K562 (cell line): ENCODE measurements around the gene SPRING1. TPM values are rescaled to one million over a fixed set of nuclear protein-coding genes. Genes with fewer than 3 reads are reported as not detected.
A peak's percentile ranks its signal among the peaks of the same experiment; 100 is the strongest.

ENCODE experiments used
- CC2D1A ChIP-seq: fragments of 450-650 bp; IDR thresholded peaks from 2 replicates; pipeline ENCODE4 v1.6.1; 2017; ENCODE audit warnings: mild to moderate bottlenecking
- CTBP1 ChIP-seq: fragments of 450-650 bp; IDR thresholded peaks from 2 replicates; pipeline ENCODE4 v1.6.1; 2016; ENCODE audit warnings: borderline replicate concordance
- EHMT2 ChIP-seq: fragments of 450-650 bp; IDR thresholded peaks from 2 replicates; pipeline ENCODE4 v1.6.1; 2018; ENCODE audit warnings: antibody characterized with exemption
- ESRRB ChIP-seq: fragments of 250-450 bp; sonication (Bioruptor Pico); IDR thresholded peaks from 2 replicates; pipeline ENCODE4 v1.5.0; 2020; ENCODE audit warnings: mild to moderate bottlenecking, moderate library complexity, borderline replicate concordance
- FOXP1 ChIP-seq: sonication (generic); formaldehyde crosslinking; IDR thresholded peaks from 2 replicates; pipeline ENCODE4 v1.8.0; 2022; ENCODE audit warnings: mild to moderate bottlenecking, missing genetic modification reagents
- GABPA ChIP-seq: fragments of 200-800 bp; sonication (Bioruptor generic); conservative IDR thresholded peaks from 2 replicates; pipeline ENCODE4 v1.6.1; 2016; ENCODE audit warnings: low read depth, missing genetic modification characterization, missing compliant biosample characterization
- MECOM ChIP-seq: fragments of 250-450 bp; sonication (Bioruptor Pico); IDR thresholded peaks from 2 replicates; pipeline ENCODE4 v1.8.0; 2022; ENCODE audit warnings: inconsistent platforms
- NFE2L1 ChIP-seq: fragments of 450-650 bp; IDR thresholded peaks from 2 replicates; pipeline ENCODE4 v1.6.1; 2016; ENCODE audit warnings: missing genetic modification characterization, low read depth, mild to moderate bottlenecking, missing compliant biosample characterization, moderate library complexity, borderline replicate concordance
- NR2F6 ChIP-seq: fragments of 450-650 bp; formaldehyde crosslinking; IDR thresholded peaks from 2 replicates; pipeline ENCODE4 v1.4.0; 2020; ENCODE audit warnings: mild to moderate bottlenecking
- PPARD ChIP-seq: fragments of 250-450 bp; sonication (Bioruptor Pico); IDR thresholded peaks from 2 replicates; pipeline ENCODE4 v1.8.0; 2022; ENCODE audit warnings: inconsistent platforms, mild to moderate bottlenecking, moderate library complexity
- SAFB2 ChIP-seq: fragments of 200-400 bp; formaldehyde crosslinking; IDR thresholded peaks from 2 replicates; pipeline ENCODE4 v1.6.1; 2018; ENCODE audit warnings: borderline replicate concordance, low read length, low read depth, moderate library complexity; ENCODE audit not compliant: severe bottlenecking
- SAP30 ChIP-seq: fragments of 200-600 bp; sonication (generic); IDR thresholded peaks from 2 replicates; pipeline ENCODE4 v1.6.1; 2012; ENCODE audit warnings: borderline replicate concordance, low read depth, mild to moderate bottlenecking, moderate library complexity, low read length, control low read depth, inconsistent platforms; ENCODE audit not compliant: insufficient read depth, poor library complexity, severe bottlenecking
- SMARCA5 ChIP-seq: fragments of 450-650 bp; IDR thresholded peaks from 2 replicates; pipeline ENCODE4 v1.6.1; 2016
- ZNF41 ChIP-seq: fragments of 250-450 bp; sonication (Bioruptor Pico); conservative IDR thresholded peaks from 2 replicates; pipeline ENCODE4 v1.4.0; 2020; ENCODE audit warnings: mild to moderate bottlenecking
- ZNF764 ChIP-seq: fragments of 250-450 bp; sonication (Bioruptor Pico); IDR thresholded peaks from 2 replicates; pipeline ENCODE4 v1.4.0; 2020; ENCODE audit warnings: low read depth, mild to moderate bottlenecking, moderate library complexity
- polyA plus RNA-seq, 8 experiments: library from polyadenylated mRNA; depleted of rRNA in 4 of 8; stranded (reverse) in 5 of 8; unstranded in 3 of 8; fragments of >200 nt; fragmentation: Nextera tagmentation in 2 of 8; fragmentation: Illumina TruSeq in 1 of 8; extraction: Ambion mirVana in 2 of 8; extraction: Trizol in 1 of 8; gene quantifications; 2 replicates each; pipeline versions ENCODE4 v1.2.1 to v1.2.3, GENCODE V29; 2011 to 2014; ENCODE audit warnings: inconsistent platforms in 1 of 8, missing spikeins in 1 of 8
- total RNA-seq, 7 experiments: library from RNA; depleted of rRNA in 6 of 7; stranded (reverse); fragments of >200 nt in 6 of 7; fragmentation: Illumina TruSeq in 2 of 7; extraction: Trizol in 2 of 7; gene quantifications; 2 replicates each; pipeline versions ENCODE4 v1.2.1 to v1.2.3, GENCODE V29; 2011 to 2021; ENCODE audit warnings: low replicate concordance in 1 of 7
- TF ChIP-seq, protein P1 (sequence below): fragments of 450-650 bp; formaldehyde crosslinking; IDR thresholded peaks from 2 replicates; pipeline ENCODE4 v1.4.0; 2020; ENCODE audit warnings: mild to moderate bottlenecking, moderate library complexity
- TF ChIP-seq, protein P2 (sequence below), 3 experiments: IDR thresholded peaks in 2 of 3; conservative IDR thresholded peaks in 1 of 3; 2 replicates each; pipeline ENCODE4 v1.5.1; 2011 to 2012; ENCODE audit warnings: low read length in 3 of 3, mild to moderate bottlenecking in 3 of 3, control low read depth in 2 of 3, improper control_type of control experiment in 1 of 3, inconsistent platforms in 1 of 3, low read depth in 1 of 3, mixed read lengths in 1 of 3, moderate library complexity in 1 of 3; ENCODE audit not compliant: insufficient read depth in 2 of 3
- TF ChIP-seq, protein P3 (sequence below), 2 experiments: fragments of 450-650 bp in 1 of 2; IDR thresholded peaks; 2 replicates each; pipeline ENCODE4 v1.6.1; 2011 to 2017; ENCODE audit warnings: low read depth in 2 of 2, antibody characterized with exemption in 1 of 2, borderline replicate concordance in 1 of 2, low read length in 1 of 2, mild to moderate bottlenecking in 1 of 2, mixed read lengths in 1 of 2; ENCODE audit not compliant: control insufficient read depth in 1 of 2
- TF ChIP-seq, protein P4 (sequence below), 3 experiments: fragments of 200-800 bp in 1 of 3; sonication (Bioruptor generic) in 1 of 3; sonication (generic) in 1 of 3; formaldehyde crosslinking in 1 of 3; IDR thresholded peaks; 2 replicates each; pipeline versions ENCODE4 v1.6.1 to v1.8.0; 2016 to 2022; ENCODE audit warnings: mild to moderate bottlenecking in 2 of 3, missing compliant biosample characterization in 2 of 3, missing genetic modification characterization in 2 of 3, missing genetic modification reagents in 1 of 3

SPRING1 gene
- total and polyA plus RNA-seq, 9 of the 15 experiments (the other 6 are each of a cell fraction or from before 2014, with no cell fraction given) = 1.1 to 20.0 (median 8.0) TPM

DNA sequence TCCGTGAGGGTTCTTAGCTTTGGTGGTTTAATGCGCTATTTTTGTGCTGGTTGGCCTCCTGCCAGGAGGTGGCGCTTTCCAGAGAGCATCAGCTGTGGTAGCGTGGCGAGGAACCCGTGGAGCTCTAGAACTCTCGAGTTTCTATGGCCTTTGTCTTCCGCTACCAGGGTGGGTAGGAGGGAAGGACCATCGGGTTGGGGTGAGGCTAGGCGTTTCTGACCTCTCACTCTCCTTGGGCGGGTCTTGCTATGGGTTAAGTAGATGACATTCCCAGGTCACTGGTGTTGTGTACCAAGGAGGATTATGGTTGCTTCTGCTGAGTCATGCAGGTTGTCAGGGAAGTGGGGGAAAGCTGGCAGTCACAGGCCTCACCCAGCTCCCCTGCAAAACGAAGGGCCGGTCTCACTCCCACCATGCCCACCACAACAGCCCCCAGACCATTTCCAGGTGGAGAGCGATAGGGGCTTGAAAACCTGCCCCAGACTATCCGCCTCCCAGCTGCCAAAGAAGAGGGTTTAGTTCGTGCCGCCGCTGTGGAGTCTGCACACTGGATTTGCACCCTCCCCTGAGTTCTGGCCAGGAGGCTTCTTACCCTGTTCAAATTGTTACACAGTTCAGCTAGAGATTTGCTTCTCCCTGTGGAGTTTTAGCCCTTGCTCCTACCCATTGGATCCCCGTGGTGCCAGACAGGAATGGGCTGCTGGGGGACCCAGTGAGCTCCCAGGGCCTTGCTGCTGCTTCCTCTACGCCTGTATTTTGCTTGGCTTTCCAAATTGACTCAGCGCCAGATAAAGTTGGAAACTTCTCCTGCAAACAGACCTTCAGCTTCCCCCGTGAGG, 22.1 kb upstream of the SPRING1 start (continued):
- TF ChIP-seq, protein P1, sequence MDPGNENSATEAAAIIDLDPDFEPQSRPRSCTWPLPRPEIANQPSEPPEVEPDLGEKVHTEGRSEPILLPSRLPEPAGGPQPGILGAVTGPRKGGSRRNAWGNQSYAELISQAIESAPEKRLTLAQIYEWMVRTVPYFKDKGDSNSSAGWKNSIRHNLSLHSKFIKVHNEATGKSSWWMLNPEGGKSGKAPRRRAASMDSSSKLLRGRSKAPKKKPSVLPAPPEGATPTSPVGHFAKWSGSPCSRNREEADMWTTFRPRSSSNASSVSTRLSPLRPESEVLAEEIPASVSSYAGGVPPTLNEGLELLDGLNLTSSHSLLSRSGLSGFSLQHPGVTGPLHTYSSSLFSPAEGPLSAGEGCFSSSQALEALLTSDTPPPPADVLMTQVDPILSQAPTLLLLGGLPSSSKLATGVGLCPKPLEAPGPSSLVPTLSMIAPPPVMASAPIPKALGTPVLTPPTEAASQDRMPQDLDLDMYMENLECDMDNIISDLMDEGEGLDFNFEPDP (CRISPR knock-in tag) = no peak
- TF ChIP-seq FOXP1 (CRISPR knock-in tag) (no peak), ESRRB (CRISPR knock-in tag) (no peak), GABPA (tag) (0 out of 2 replicates have a peak, but pooled peaks have one; percentile 34), MECOM (CRISPR knock-in tag) (no peak), SAP30 (no peak), SAFB2 (no peak), SMARCA5 (no peak), CTBP1 (no peak; the same call in none of the 2 replicates), PPARD (no peak), ZNF764 (CRISPR knock-in tag) (0 out of 2 replicates have a peak, but pooled peaks have one; percentile 13), NFE2L1 (tag) (peak; percentile 90), NR2F6 (CRISPR knock-in tag) (no peak), CC2D1A (peak; percentile 84), EHMT2 (peak; percentile 35; the same call in 1 of the 2 replicates), ZNF41 (CRISPR knock-in tag) (no peak)
- TF ChIP-seq, protein P2, sequence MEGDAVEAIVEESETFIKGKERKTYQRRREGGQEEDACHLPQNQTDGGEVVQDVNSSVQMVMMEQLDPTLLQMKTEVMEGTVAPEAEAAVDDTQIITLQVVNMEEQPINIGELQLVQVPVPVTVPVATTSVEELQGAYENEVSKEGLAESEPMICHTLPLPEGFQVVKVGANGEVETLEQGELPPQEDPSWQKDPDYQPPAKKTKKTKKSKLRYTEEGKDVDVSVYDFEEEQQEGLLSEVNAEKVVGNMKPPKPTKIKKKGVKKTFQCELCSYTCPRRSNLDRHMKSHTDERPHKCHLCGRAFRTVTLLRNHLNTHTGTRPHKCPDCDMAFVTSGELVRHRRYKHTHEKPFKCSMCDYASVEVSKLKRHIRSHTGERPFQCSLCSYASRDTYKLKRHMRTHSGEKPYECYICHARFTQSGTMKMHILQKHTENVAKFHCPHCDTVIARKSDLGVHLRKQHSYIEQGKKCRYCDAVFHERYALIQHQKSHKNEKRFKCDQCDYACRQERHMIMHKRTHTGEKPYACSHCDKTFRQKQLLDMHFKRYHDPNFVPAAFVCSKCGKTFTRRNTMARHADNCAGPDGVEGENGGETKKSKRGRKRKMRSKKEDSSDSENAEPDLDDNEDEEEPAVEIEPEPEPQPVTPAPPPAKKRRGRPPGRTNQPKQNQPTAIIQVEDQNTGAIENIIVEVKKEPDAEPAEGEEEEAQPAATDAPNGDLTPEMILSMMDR (IDR thresholded peaks at IDR 0.05 in 2 of 3, conservative IDR thresholded peaks at IDR 0.05 in 1 of 3; ENCODE audit: insufficient read depth in 2 of 3, low read depth in 1 of 3, low read length in 3 of 3) = peak; percentile 56 to 60 (median 60)
- TF ChIP-seq, protein P3, sequence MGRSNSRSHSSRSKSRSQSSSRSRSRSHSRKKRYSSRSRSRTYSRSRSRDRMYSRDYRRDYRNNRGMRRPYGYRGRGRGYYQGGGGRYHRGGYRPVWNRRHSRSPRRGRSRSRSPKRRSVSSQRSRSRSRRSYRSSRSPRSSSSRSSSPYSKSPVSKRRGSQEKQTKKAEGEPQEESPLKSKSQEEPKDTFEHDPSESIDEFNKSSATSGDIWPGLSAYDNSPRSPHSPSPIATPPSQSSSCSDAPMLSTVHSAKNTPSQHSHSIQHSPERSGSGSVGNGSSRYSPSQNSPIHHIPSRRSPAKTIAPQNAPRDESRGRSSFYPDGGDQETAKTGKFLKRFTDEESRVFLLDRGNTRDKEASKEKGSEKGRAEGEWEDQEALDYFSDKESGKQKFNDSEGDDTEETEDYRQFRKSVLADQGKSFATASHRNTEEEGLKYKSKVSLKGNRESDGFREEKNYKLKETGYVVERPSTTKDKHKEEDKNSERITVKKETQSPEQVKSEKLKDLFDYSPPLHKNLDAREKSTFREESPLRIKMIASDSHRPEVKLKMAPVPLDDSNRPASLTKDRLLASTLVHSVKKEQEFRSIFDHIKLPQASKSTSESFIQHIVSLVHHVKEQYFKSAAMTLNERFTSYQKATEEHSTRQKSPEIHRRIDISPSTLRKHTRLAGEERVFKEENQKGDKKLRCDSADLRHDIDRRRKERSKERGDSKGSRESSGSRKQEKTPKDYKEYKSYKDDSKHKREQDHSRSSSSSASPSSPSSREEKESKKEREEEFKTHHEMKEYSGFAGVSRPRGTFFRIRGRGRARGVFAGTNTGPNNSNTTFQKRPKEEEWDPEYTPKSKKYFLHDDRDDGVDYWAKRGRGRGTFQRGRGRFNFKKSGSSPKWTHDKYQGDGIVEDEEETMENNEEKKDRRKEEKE (IDR thresholded peaks at IDR 0.05; ENCODE audit: borderline replicate concordance in 1 of 2, control insufficient read depth in 1 of 2, low read depth in 2 of 2, low read length in 1 of 2) = no peak
- TF ChIP-seq, protein P4, sequence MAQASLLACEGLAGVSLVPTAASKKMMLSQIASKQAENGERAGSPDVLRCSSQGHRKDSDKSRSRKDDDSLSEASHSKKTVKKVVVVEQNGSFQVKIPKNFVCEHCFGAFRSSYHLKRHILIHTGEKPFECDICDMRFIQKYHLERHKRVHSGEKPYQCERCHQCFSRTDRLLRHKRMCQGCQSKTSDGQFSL (CRISPR knock-in tag; IDR thresholded peaks at IDR 0.05) = no peak
- TF ChIP-seq, protein P4 (tag; IDR thresholded peaks at IDR 0.05) = no peak
